ENCODE data around the gene ANKRD53. TPM values are rescaled to one million over a fixed set of nuclear protein-coding genes. Genes with fewer than 3 reads are reported as not detected.

ANKRD53 gene
- total and polyA plus RNA-seq, 3 experiments from 2014 or later, result 0.16 to 0.35 TPM; not detected in 1

- peak in 1 of 5 donors; percentile 46 for DNase-seq
- H3K27ac Mint-ChIP-seq, result no peak overlapping the region
Measured at GRCh38 chr2:70960833-70961647, 17.4 kb upstream of the ANKRD53 start.

GRCh38 chr2:70961648-70961994, 16.8 kb upstream of the ANKRD53 start:
- H3K9me3 ChIP-seq (ENCODE audit: low read length), result no peaks in the 10 kb centered on the region
- POLR2A ChIA-PET, result no interaction called here
- H3K27me3 ChIP-seq (ENCODE audit: insufficient read depth, low read length, poor library complexity, severe bottlenecking), result peaks cover 16% of the 10 kb centered on the region
- H3K4me1 Mint-ChIP-seq, result peaks cover 11 to 24% (median 16%) of the 10 kb centered on the region in 3 donors
- no peak overlapping the region for H3K4me3 ChIP-seq (ENCODE audit: low read length)
- no peaks in the 10 kb centered on the region for H3K36me3 ChIP-seq (ENCODE audit: insufficient read depth, low read length)
- no peak overlapping the region for H3K27ac Mint-ChIP-seq
- H3K36me3 Mint-ChIP-seq, result no peaks in the 10 kb centered on the region
- peaks cover 6% of the 10 kb centered on the region for H3K4me1 ChIP-seq (ENCODE audit: insufficient read depth, low read length)
- no peaks in the 10 kb centered on the region for H3K9me3 Mint-ChIP-seq
- no peak overlapping the region for H3K27ac ChIP-seq (ENCODE audit: low read depth, low read length)
- no peak overlapping the region for H3K4me3 Mint-ChIP-seq
- no peak for DNase-seq
- CTCF ChIA-PET, result interaction anchor here (0.9 to 7.8 kb wide), 4 partner anchors 12 to 20 kb away, joined by 3 to 89 read pairs (median 4); partner anchors contain the start of gene ANKRD53
- peaks cover 25 to 42% of the 10 kb centered on the region in 2 donors for H3K27me3 Mint-ChIP-seq

More at GRCh38 chr2:70960833-70961647, 17.4 kb upstream of the ANKRD53 start:
- Histone ChIP-seq H3K27me3 (ENCODE audit: insufficient read depth, low read length, poor library complexity, severe bottlenecking) (peaks cover 16% of the 10 kb centered on the region), H3K36me3 (ENCODE audit: insufficient read depth, low read length) (no peaks in the 10 kb centered on the region), H3K27ac (ENCODE audit: low read depth, low read length) (no peak overlapping the region), H3K9me3 (ENCODE audit: low read length) (no peaks in the 10 kb centered on the region), H3K4me1 (ENCODE audit: insufficient read depth, low read length) (peaks cover 6% of the 10 kb centered on the region), H3K4me3 (ENCODE audit: low read length) (no peak overlapping the region)
- ChIA-PET CTCF (interaction anchor here (0.9 to 7.8 kb wide), 4 partner anchors 11 to 21 kb away, joined by 3 to 89 read pairs (median 4); partner anchors contain the start of gene ANKRD53), POLR2A (no interaction called here)
- Mint-ChIP-seq H3K9me3 (no peaks in the 10 kb centered on the region), H3K27me3 (peaks cover 27 to 46% of the 10 kb centered on the region in 2 donors), H3K36me3 (no peaks in the 10 kb centered on the region), H3K4me3 (no peak overlapping the region), H3K4me1 (peaks cover 11 to 24% (median 16%) of the 10 kb centered on the region in 3 donors)

- Mint-ChIP-seq H3K9me3 (no peaks in the 10 kb centered on the region), H3K36me3 (no peaks in the 10 kb centered on the region), H3K4me1 (peaks cover 11 to 24% (median 16%) of the 10 kb centered on the region in 3 donors), H3K27ac (no peak overlapping the region), H3K27me3 (peaks cover 21 to 40% of the 10 kb centered on the region in 2 donors), H3K4me3 (peak overlapping the region in 1 of 7 donors; percentile 29)
- POLR2A ChIA-PET, result no interaction called here
- peaks cover 6% of the 10 kb centered on the region for H3K4me1 ChIP-seq (ENCODE audit: insufficient read depth, low read length)
- CTCF ChIA-PET, result interaction anchor here (0.9 to 7.8 kb wide), 5 partner anchors 12 to 38 kb away, joined by 3 to 89 read pairs (median 4); partner anchors contain the start of gene ANKRD53
- no peaks in the 10 kb centered on the region for H3K9me3 ChIP-seq (ENCODE audit: low read length)
- H3K27me3 ChIP-seq (ENCODE audit: insufficient read depth, low read length, poor library complexity, severe bottlenecking), result peaks cover 15% of the 10 kb centered on the region
- DNase-seq, result no peak
- H3K27ac ChIP-seq (ENCODE audit: low read depth, low read length), result no peak overlapping the region
- no peak overlapping the region for H3K4me3 ChIP-seq (ENCODE audit: low read length)
- H3K36me3 ChIP-seq (ENCODE audit: insufficient read depth, low read length), result no peaks in the 10 kb centered on the region
Measured at GRCh38 chr2:70962211-70962884, 16.1 kb upstream of the ANKRD53 start.

- H3K27me3 ChIP-seq (ENCODE audit: insufficient read depth, low read length, poor library complexity, severe bottlenecking), result peaks cover 6% of the 10 kb centered on the region
- no peak overlapping the region for H3K27ac ChIP-seq (ENCODE audit: low read depth, low read length)
- Mint-ChIP-seq H3K36me3 (no peaks in the 10 kb centered on the region), H3K27me3 (peaks cover 17 to 32% of the 10 kb centered on the region in 2 donors), H3K4me1 (peaks cover 8 to 19% (median 14%) of the 10 kb centered on the region in 3 donors), H3K4me3 (peak overlapping the region in 2 of 7 donors; percentile 19 to 29), H3K27ac (no peak overlapping the region), H3K9me3 (no peaks in the 10 kb centered on the region)
- H3K4me1 ChIP-seq (ENCODE audit: insufficient read depth, low read length), result peaks cover 6% of the 10 kb centered on the region
- H3K9me3 ChIP-seq (ENCODE audit: low read length), result no peaks in the 10 kb centered on the region
- no peak for DNase-seq
- ChIA-PET POLR2A (no interaction called here), CTCF (interaction anchor here (1.5 to 7.8 kb wide), 5 partner anchors 12 to 37 kb away, joined by 7 to 89 read pairs (median 31); partner anchors contain the start of gene ANKRD53)
- no peaks in the 10 kb centered on the region for H3K36me3 ChIP-seq (ENCODE audit: insufficient read depth, low read length)
- no peak overlapping the region for H3K4me3 ChIP-seq (ENCODE audit: low read length)
Measured at GRCh38 chr2:70962885-70963878, 15.2 kb upstream of the ANKRD53 start.

- H3K27me3 ChIP-seq (ENCODE audit: insufficient read depth, low read length, poor library complexity, severe bottlenecking), result peaks cover 5% of the 10 kb centered on the region
- peaks cover 6% of the 10 kb centered on the region for H3K4me1 ChIP-seq (ENCODE audit: insufficient read depth, low read length)
- Mint-ChIP-seq H3K27ac (no peak overlapping the region), H3K4me1 (peaks cover 5 to 9% (median 8%) of the 10 kb centered on the region in 3 donors), H3K36me3 (no peaks in the 10 kb centered on the region), H3K27me3 (peaks cover 16 to 29% of the 10 kb centered on the region in 2 donors), H3K4me3 (peak overlapping the region in 1 of 7 donors; percentile 45), H3K9me3 (no peaks in the 10 kb centered on the region)
- no peak overlapping the region for H3K4me3 ChIP-seq (ENCODE audit: low read length)
- H3K9me3 ChIP-seq (ENCODE audit: low read length), result no peaks in the 10 kb centered on the region
- H3K27ac ChIP-seq (ENCODE audit: low read depth, low read length), result no peak overlapping the region
- CTCF ChIA-PET, result interaction anchor here (0.6 to 7.8 kb wide), 8 partner anchors 11 to 47 kb away, joined by 3 to 89 read pairs (median 14); partner anchors contain the start of gene ANKRD53
- no peaks in the 10 kb centered on the region for H3K36me3 ChIP-seq (ENCODE audit: insufficient read depth, low read length)
- DNase-seq, result no peak
- POLR2A ChIA-PET, result no interaction called here
Measured at GRCh38 chr2:70964133-70964532, 14.3 kb upstream of the ANKRD53 start.

- peak overlapping the region; percentile 72 for H3K4me3 ChIP-seq (ENCODE audit: low read length)
- Mint-ChIP-seq H3K9me3 (no peaks in the 10 kb centered on the region), H3K4me3 (peak overlapping the region; percentile 69 to 90 (median 85)), H3K27ac (peak overlapping the region in 5 of 8 donors; percentile 27 to 87 (median 60)), H3K4me1 (peaks cover 5 to 8% (median 8%) of the 10 kb centered on the region in 3 donors), H3K27me3 (peaks cover 15 to 29% of the 10 kb centered on the region in 2 donors), H3K36me3 (no peaks in the 10 kb centered on the region)
- peaks cover 6% of the 10 kb centered on the region for H3K4me1 ChIP-seq (ENCODE audit: insufficient read depth, low read length)
- DNase-seq, result peak; percentile 75 to 84 (median 76)
- H3K27ac ChIP-seq (ENCODE audit: low read depth, low read length), result no peak overlapping the region
- H3K9me3 ChIP-seq (ENCODE audit: low read length), result no peaks in the 10 kb centered on the region
- ChIA-PET CTCF (interaction anchor here (0.6 to 7.8 kb wide), 10 partner anchors 10 to 367 kb away, joined by 3 to 89 read pairs (median 6); partner anchors contain the start of genes ANKRD53, NAGK and ZNF638), POLR2A (no interaction called here)
- no peaks in the 10 kb centered on the region for H3K36me3 ChIP-seq (ENCODE audit: insufficient read depth, low read length)
- H3K27me3 ChIP-seq (ENCODE audit: insufficient read depth, low read length, poor library complexity, severe bottlenecking), result peaks cover 5% of the 10 kb centered on the region
Measured at GRCh38 chr2:70964596-70965386, 13.6 kb upstream of the ANKRD53 start.

All from CD8-positive, alpha-beta memory T cell (primary cell).